K562 (cell line): ENCODE results near the gene GADD45B. TPM values are rescaled to one million over a fixed set of nuclear protein-coding genes. Genes with fewer than 3 reads are reported as not detected.

Source experiments
- ARID2 ChIP-seq: fragments of 450-650 bp; IDR thresholded peaks from 2 replicates; pipeline ENCODE4 v1.6.1; 2017; ENCODE audit warnings: antibody characterized with exemption, mild to moderate bottlenecking
- ELF2 ChIP-seq: fragments of 250-450 bp; sonication (Bioruptor Pico); IDR thresholded peaks from 2 replicates; pipeline ENCODE4 v1.5.0; 2021; ENCODE audit warnings: mild to moderate bottlenecking
- ETV1 ChIP-seq: fragments of 450-650 bp; conservative IDR thresholded peaks from 2 replicates; pipeline ENCODE4 v1.6.1; 2016; ENCODE audit warnings: missing genetic modification characterization, control low read depth, low read depth, missing compliant biosample characterization
- FOXA1 ChIP-seq: fragments of 450-650 bp; IDR thresholded peaks from 2 replicates; pipeline ENCODE4 v1.6.1; 2016; ENCODE audit warnings: mild to moderate bottlenecking, borderline replicate concordance
- GTF3C2 ChIP-seq: IDR thresholded peaks from 3 replicates; pipeline ENCODE4 v1.6.1; 2011; ENCODE audit warnings: borderline replicate concordance, mild to moderate bottlenecking, moderate library complexity; ENCODE audit not compliant: insufficient read length; ENCODE audit errors: extremely low read depth
- JUNB ChIP-seq: fragments of 450-650 bp; formaldehyde crosslinking; conservative IDR thresholded peaks from 2 replicates; pipeline ENCODE4 v1.4.0; 2020; ENCODE audit warnings: mild to moderate bottlenecking
- NR1H2 ChIP-seq: sonication (generic); formaldehyde crosslinking; IDR thresholded peaks from 2 replicates; pipeline ENCODE4 v1.4.0; 2020; ENCODE audit warnings: mild to moderate bottlenecking, missing genetic modification reagents
- RREB1 ChIP-seq: fragments of 250-450 bp; sonication (Bioruptor Pico); IDR thresholded peaks from 2 replicates; pipeline ENCODE4 v1.4.0; 2020
- ZBTB7A ChIP-seq: IDR thresholded peaks from 2 replicates; pipeline ENCODE4 v1.6.1; 2011; ENCODE audit warnings: low read depth, mild to moderate bottlenecking, low read length, moderate library complexity, borderline replicate concordance; ENCODE audit not compliant: control insufficient read depth
- ZHX1 ChIP-seq: fragments of 150-350 bp; conservative IDR thresholded peaks from 2 replicates; pipeline ENCODE4 v1.6.1; 2014; ENCODE audit warnings: low read length
- ZNF12 ChIP-seq: sonication (generic); formaldehyde crosslinking; IDR thresholded peaks from 2 replicates; pipeline ENCODE4 v1.4.0; 2020; ENCODE audit warnings: mild to moderate bottlenecking, missing genetic modification reagents
- ZNF644 ChIP-seq: fragments of 200-800 bp; sonication (Bioruptor generic); IDR thresholded peaks from 2 replicates; pipeline ENCODE4 v1.6.1; 2016; ENCODE audit warnings: low read depth, missing genetic modification characterization, missing compliant biosample characterization
- ZNF717 ChIP-seq: fragments of 250-450 bp; sonication (Bioruptor Pico); IDR thresholded peaks from 2 replicates; pipeline ENCODE4 v1.5.0; 2021
- ZNF740 ChIP-seq, 3 experiments: fragments of 200-800 bp in 1 of 3; sonication (Bioruptor generic) in 1 of 3; sonication (generic) in 1 of 3; formaldehyde crosslinking in 1 of 3; IDR thresholded peaks; 2 replicates each; pipeline versions ENCODE4 v1.6.1 to v1.8.0; 2016 to 2022; ENCODE audit warnings: mild to moderate bottlenecking in 2 of 3, missing compliant biosample characterization in 2 of 3, missing genetic modification characterization in 2 of 3, missing genetic modification reagents in 1 of 3
- polyA plus RNA-seq, 8 experiments: library from polyadenylated mRNA; depleted of rRNA in 4 of 8; stranded (reverse) in 5 of 8; unstranded in 3 of 8; fragments of >200 nt; fragmentation: Nextera tagmentation in 2 of 8; fragmentation: Illumina TruSeq in 1 of 8; extraction: Ambion mirVana in 2 of 8; extraction: Trizol in 1 of 8; gene quantifications; 2 replicates each; pipeline versions ENCODE4 v1.2.1 to v1.2.3, GENCODE V29; 2011 to 2014; ENCODE audit warnings: inconsistent platforms in 1 of 8, missing spikeins in 1 of 8
- total RNA-seq, 7 experiments: library from RNA; depleted of rRNA in 6 of 7; stranded (reverse); fragments of >200 nt in 6 of 7; fragmentation: Illumina TruSeq in 2 of 7; extraction: Trizol in 2 of 7; gene quantifications; 2 replicates each; pipeline versions ENCODE4 v1.2.1 to v1.2.3, GENCODE V29; 2011 to 2021; ENCODE audit warnings: low replicate concordance in 1 of 7

GADD45B gene
- total and polyA plus RNA-seq, 9 of the 15 experiments (the other 6 are each of a cell fraction or from before 2014, with no cell fraction given) = 0.06 to 4.1 (median 2.1) TPM

- TF ChIP-seq ZHX1 (no peak), JUNB (CRISPR knock-in tag) (no peak), ELF2 (CRISPR knock-in tag) (peak; percentile 53; the same call in 1 of the 2 replicates), GTF3C2 (no peak), RREB1 (CRISPR knock-in tag) (no peak), ZNF717 (CRISPR knock-in tag) (no peak), ZBTB7A (peak; percentile 88; the same call in 1 of the 2 replicates), ARID2 (no peak), ZNF644 (tag) (no peak), ZNF740 (CRISPR knock-in tag; IDR thresholded peaks at IDR 0.05) (no peak), ZNF740 (tag; IDR thresholded peaks at IDR 0.05) (no peak), ZNF12 (CRISPR knock-in tag) (peak; percentile 32; the same call in 1 of the 2 replicates), FOXA1 (no peak), NR1H2 (CRISPR knock-in tag) (peak; percentile 60; the same call in 1 of the 2 replicates), ETV1 (tag) (peak; percentile 53; the same call in 1 of the 2 replicates)
Observed at GRCh38 chr19:2475702-2476450, at the start of gene GADD45B (continued).
